ENCODE measurements around the gene MFSD6. TPM values are rescaled to one million over a fixed set of nuclear protein-coding genes. Genes with fewer than 3 reads are reported as not detected.
"Not testable (repeated sequence)": the region's sequence is repeated elsewhere in the genome, so short reads cannot be mapped to it uniquely, and the experiment has no call there.

The MFSD6 gene
- total RNA-seq, 1 experiment from 2014 or later: 20.9 TPM

DNA sequence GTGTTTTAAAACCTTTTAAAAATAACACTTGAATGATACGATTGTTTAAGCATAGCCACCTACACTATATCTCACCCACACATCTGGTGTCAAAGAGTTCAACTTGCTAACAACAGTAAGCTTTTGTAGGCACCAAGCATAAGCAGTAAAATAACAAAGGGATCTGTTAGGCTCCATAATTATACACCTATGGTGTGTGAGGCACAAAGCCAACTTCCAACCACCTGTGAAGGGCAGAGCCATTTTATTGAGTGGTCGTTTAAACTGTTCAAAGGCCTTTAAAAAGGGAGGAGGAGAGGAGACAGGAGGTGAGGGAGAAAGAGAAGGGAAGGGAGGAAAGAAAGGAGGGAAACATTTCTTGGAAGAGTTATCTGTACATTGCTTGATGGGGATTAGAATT, 98.5 kb downstream of the MFSD6 start:
- TF ChIP-seq EZH2 (IDR thresholded peaks at IDR 0.05; ENCODE audit: low read length, unreplicated experiment) (no peak), EZH2phosphoT487 (IDR thresholded peaks at IDR 0.05; ENCODE audit: borderline replicate concordance, low read length) (no peak)
- TF ChIP-seq, protein P1, sequence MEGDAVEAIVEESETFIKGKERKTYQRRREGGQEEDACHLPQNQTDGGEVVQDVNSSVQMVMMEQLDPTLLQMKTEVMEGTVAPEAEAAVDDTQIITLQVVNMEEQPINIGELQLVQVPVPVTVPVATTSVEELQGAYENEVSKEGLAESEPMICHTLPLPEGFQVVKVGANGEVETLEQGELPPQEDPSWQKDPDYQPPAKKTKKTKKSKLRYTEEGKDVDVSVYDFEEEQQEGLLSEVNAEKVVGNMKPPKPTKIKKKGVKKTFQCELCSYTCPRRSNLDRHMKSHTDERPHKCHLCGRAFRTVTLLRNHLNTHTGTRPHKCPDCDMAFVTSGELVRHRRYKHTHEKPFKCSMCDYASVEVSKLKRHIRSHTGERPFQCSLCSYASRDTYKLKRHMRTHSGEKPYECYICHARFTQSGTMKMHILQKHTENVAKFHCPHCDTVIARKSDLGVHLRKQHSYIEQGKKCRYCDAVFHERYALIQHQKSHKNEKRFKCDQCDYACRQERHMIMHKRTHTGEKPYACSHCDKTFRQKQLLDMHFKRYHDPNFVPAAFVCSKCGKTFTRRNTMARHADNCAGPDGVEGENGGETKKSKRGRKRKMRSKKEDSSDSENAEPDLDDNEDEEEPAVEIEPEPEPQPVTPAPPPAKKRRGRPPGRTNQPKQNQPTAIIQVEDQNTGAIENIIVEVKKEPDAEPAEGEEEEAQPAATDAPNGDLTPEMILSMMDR (conservative IDR thresholded peaks at IDR 0.05; ENCODE audit: low read depth, low read length): no peak
- ChIA-PET POLR2A (ENCODE audit: unreplicated experiment) (interaction anchor here (0.6 kb wide), 1 partner anchor 1245 kb away, joined by 3 read pairs; no protein-coding TSS in a partner anchor), CTCF (interaction anchor here (0.6 kb wide), 1 partner anchor 55 kb away, joined by 3 read pairs; no protein-coding TSS in a partner anchor)
- Histone ChIP-seq H3K9me2 (replicated peaks; ENCODE audit: low read length) (no peaks in the 10 kb centered on the region), H3K9me3 (ENCODE audit: low read length) (no peaks in the 10 kb centered on the region), H3K36me3 (ENCODE audit: low read depth, low read length) (no peaks in the 10 kb centered on the region; the same call in none of the 2 replicates), H3K4me3 (ENCODE audit: low read length) (no peak overlapping the region), H3F3A (ENCODE audit: low read length, unreplicated experiment) (no peaks in the 10 kb centered on the region), H3K27me3 (ENCODE audit: low read length) (no peaks in the 10 kb centered on the region), H3K79me2 (ENCODE audit: low read length) (no peaks in the 10 kb centered on the region), H2AFZ (ENCODE audit: low read length) (no peak overlapping the region), H3K4me1 (ENCODE audit: insufficient read depth, low read length) (peaks cover 11% of the 10 kb centered on the region), H3K27ac (ENCODE audit: low read length) (no peak overlapping the region), H4K20me1 (ENCODE audit: low read length) (no peaks in the 10 kb centered on the region), H3K9ac (ENCODE audit: low read length) (no peak overlapping the region), H3K4me2 (ENCODE audit: low read length) (no peak overlapping the region)
- BruUV-seq (replicated peaks): no TSS peak
- DNase-seq (no peak), ATAC-seq (no peak)
- intact Hi-C loops (cut with micrococcal nuclease): no loop called here

DNA sequence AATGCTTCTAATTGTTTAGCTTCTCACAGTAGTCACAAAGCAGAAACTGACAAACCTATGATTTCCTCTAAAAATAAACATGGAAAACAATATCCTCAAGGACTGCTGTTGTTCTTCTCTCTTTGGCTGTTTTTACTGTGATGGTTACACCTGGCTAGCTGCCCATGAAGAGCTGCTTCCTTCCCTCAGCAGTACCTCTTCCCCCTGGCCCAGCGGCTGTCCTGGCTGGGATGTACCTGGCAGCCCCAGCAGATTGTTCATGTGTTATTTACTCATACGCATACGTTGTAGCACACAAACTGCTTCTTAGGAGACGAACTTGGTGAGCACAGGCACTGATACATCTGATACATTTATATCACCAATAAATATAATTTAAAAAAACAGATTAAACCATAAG, 99.0 kb downstream of the MFSD6 start:
- no peak overlapping the region for H3K27ac ChIP-seq (ENCODE audit: low read length)
- no peak overlapping the region for H3K4me2 ChIP-seq (ENCODE audit: low read length)
- no TSS peak for BruUV-seq (replicated peaks)
- H3K9ac ChIP-seq (ENCODE audit: low read length): no peak overlapping the region
- TF ChIP-seq EZH2phosphoT487 (IDR thresholded peaks at IDR 0.05; ENCODE audit: borderline replicate concordance, low read length): no peak
- no peak for TF ChIP-seq EZH2 (IDR thresholded peaks at IDR 0.05; ENCODE audit: low read length, unreplicated experiment)
- TF ChIP-seq, protein P1 (conservative IDR thresholded peaks at IDR 0.05; ENCODE audit: low read depth, low read length): no peak
- H3K79me2 ChIP-seq (ENCODE audit: low read length): no peaks in the 10 kb centered on the region
- intact Hi-C loops (cut with micrococcal nuclease): no loop called here
- no peak overlapping the region for H2AFZ ChIP-seq (ENCODE audit: low read length)
- no peaks in the 10 kb centered on the region for H3F3A ChIP-seq (ENCODE audit: low read length, unreplicated experiment)
- H3K9me3 ChIP-seq (ENCODE audit: low read length): no peaks in the 10 kb centered on the region
- H4K20me1 ChIP-seq (ENCODE audit: low read length): no peaks in the 10 kb centered on the region
- CTCF ChIA-PET: no interaction called here
- no peaks in the 10 kb centered on the region for H3K27me3 ChIP-seq (ENCODE audit: low read length)
- POLR2A ChIA-PET (ENCODE audit: unreplicated experiment): no interaction called here
- ATAC-seq (no peak), DNase-seq (no peak)
- no peaks in the 10 kb centered on the region for H3K9me2 ChIP-seq (replicated peaks; ENCODE audit: low read length)
- no peaks in the 10 kb centered on the region; the same call in none of the 2 replicates for H3K36me3 ChIP-seq (ENCODE audit: low read depth, low read length)
- peaks cover 7% of the 10 kb centered on the region; the same call in 1 of the 2 replicates for H3K4me1 ChIP-seq (ENCODE audit: insufficient read depth, low read length)
- no peak overlapping the region for H3K4me3 ChIP-seq (ENCODE audit: low read length)

DNA sequence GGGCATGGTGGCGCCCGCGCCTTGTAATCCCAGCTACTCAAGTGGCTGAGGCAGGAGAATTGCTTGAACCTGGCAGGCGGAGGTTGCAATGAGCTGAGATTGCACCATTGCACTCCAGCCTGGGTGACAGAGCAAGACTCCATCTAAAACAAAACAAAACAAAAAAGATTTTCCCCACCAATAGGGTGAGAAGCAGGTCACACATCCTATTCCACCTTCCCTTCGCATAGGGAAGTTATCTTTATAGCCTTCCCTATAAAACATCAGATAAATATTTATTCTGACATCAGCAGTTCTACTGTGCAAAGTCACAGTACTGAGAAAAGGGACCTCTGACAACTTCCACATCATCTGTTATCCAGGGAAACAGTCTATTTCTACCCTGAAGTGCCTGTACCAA, 101.7 kb downstream of the MFSD6 start:
- H3K36me3 ChIP-seq (ENCODE audit: low read depth, low read length); H3K9me2 ChIP-seq (replicated peaks; ENCODE audit: low read length); BruUV-seq (replicated peaks); H4K20me1 ChIP-seq (ENCODE audit: low read length); H2AFZ ChIP-seq (ENCODE audit: low read length); H3K4me1 ChIP-seq (ENCODE audit: insufficient read depth, low read length); H3F3A ChIP-seq (ENCODE audit: low read length, unreplicated experiment); DNase-seq; H3K27ac ChIP-seq (ENCODE audit: low read length); CTCF ChIA-PET; H3K27me3 ChIP-seq (ENCODE audit: low read length); H3K9ac ChIP-seq (ENCODE audit: low read length); H3K4me3 ChIP-seq (ENCODE audit: low read length); H3K9me3 ChIP-seq (ENCODE audit: low read length); POLR2A ChIA-PET (ENCODE audit: unreplicated experiment); H3K4me2 ChIP-seq (ENCODE audit: low read length); H3K79me2 ChIP-seq (ENCODE audit: low read length): not testable (repeated sequence)
- ATAC-seq: peak; percentile 79
- intact Hi-C loops (cut with micrococcal nuclease): loop anchor here (1.0 to 5.0 kb wide), 6 partner anchors 41 to 423 kb away; partner anchors contain the start of gene NAB1

Data from PC-3 (cell line).